ENCODE measurements around the gene PRTFDC1.

PRTFDC1 gene

DNA sequence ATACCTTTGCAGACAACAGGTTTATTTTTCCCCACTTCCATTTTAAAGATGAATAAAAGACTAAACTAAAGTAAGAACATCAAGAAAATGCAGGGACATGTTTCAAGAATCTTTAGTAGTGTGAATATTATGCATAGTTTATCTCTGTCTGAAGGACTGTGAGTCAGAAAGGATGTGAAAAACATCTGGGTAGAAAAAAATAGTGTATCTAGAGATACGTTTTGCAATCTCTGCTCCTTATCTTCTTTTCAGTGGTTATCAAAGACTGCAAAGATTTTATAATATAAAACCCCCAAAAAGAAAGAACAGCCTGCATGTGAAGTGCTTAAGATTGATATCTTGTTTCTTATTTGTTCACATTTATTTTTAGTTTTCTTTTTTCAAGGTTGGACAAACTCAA lies 126.9 kb downstream of the PRTFDC1 start:
- TF ChIP-seq, protein P1, sequence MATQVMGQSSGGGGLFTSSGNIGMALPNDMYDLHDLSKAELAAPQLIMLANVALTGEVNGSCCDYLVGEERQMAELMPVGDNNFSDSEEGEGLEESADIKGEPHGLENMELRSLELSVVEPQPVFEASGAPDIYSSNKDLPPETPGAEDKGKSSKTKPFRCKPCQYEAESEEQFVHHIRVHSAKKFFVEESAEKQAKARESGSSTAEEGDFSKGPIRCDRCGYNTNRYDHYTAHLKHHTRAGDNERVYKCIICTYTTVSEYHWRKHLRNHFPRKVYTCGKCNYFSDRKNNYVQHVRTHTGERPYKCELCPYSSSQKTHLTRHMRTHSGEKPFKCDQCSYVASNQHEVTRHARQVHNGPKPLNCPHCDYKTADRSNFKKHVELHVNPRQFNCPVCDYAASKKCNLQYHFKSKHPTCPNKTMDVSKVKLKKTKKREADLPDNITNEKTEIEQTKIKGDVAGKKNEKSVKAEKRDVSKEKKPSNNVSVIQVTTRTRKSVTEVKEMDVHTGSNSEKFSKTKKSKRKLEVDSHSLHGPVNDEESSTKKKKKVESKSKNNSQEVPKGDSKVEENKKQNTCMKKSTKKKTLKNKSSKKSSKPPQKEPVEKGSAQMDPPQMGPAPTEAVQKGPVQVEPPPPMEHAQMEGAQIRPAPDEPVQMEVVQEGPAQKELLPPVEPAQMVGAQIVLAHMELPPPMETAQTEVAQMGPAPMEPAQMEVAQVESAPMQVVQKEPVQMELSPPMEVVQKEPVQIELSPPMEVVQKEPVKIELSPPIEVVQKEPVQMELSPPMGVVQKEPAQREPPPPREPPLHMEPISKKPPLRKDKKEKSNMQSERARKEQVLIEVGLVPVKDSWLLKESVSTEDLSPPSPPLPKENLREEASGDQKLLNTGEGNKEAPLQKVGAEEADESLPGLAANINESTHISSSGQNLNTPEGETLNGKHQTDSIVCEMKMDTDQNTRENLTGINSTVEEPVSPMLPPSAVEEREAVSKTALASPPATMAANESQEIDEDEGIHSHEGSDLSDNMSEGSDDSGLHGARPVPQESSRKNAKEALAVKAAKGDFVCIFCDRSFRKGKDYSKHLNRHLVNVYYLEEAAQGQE (IDR thresholded peaks at IDR 0.05; ENCODE audit: insufficient read depth in 1 of 2, low read depth in 2 of 2, low read length in 2 of 2), result no peak
- TF ChIP-seq SIN3A (IDR thresholded peaks at IDR 0.05; ENCODE audit: borderline replicate concordance, insufficient read depth, low read length) (no peak), POLR2AphosphoS5 (IDR thresholded peaks at IDR 0.05; ENCODE audit: low read depth, low read length) (no peak)

DNA sequence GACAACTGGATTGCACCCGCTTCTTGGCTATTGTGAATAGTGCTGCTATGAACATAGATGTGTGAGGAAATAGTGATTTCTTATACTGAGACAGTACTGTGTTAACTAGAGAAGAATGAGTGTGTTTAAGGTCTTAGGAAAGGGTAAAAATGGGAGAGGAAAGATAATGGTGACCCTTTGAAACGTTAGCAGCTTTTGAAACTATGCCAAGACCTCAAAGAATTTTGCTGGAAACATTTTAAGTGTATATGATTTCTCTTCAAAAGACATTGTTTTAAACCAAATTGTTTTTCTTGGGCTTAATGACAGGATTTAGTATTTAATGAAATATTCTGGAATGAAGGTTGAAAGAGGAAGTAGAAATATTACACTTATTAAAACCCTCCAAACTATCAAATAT lies 127.9 kb downstream of the PRTFDC1 start:
- no peak for TF ChIP-seq POLR2AphosphoS5 (IDR thresholded peaks at IDR 0.05; ENCODE audit: low read depth, low read length)
- TF ChIP-seq TAF1 (IDR thresholded peaks at IDR 0.05; ENCODE audit: borderline replicate concordance, insufficient read depth, low read length), result no peak
- no peak for TF ChIP-seq SIN3A (IDR thresholded peaks at IDR 0.05; ENCODE audit: borderline replicate concordance, insufficient read depth, low read length)
- TF ChIP-seq FOXP2 (optimal IDR thresholded peaks at IDR 0.05; ENCODE audit: borderline replicate concordance, extremely low read depth, extremely low read length, insufficient read depth), result no peak
- TF ChIP-seq, protein P1 (IDR thresholded peaks at IDR 0.05; ENCODE audit: insufficient read depth in 1 of 2, low read depth in 2 of 2, low read length in 2 of 2), result no peak

DNA sequence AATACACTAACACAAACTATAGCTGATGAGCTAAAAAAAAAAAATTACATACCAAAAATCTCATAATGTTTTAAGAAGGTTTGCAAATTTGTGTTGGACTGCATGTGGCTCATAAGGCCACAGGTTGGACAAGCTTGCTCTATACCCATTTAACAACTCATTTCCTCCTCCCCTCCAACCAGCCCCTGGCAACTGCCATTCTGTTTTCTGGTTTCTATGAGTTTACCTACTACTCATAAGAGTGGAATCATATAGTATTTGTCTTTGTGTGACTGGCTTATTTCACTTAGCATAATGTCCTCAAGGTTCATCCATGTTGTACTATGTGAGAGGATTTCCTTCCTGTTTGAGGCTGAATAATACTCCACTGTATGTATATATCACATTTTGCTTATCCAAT lies 128.3 kb downstream of the PRTFDC1 start:
- TF ChIP-seq POLR2AphosphoS5 (IDR thresholded peaks at IDR 0.05; ENCODE audit: low read depth, low read length), result no peak
- TF ChIP-seq, protein P1 (IDR thresholded peaks at IDR 0.05; ENCODE audit: insufficient read depth in 1 of 2, low read depth in 2 of 2, low read length in 2 of 2), result no peak
- no peak for TF ChIP-seq TAF1 (IDR thresholded peaks at IDR 0.05; ENCODE audit: borderline replicate concordance, insufficient read depth, low read length)
- no peak for TF ChIP-seq FOXP2 (optimal IDR thresholded peaks at IDR 0.05; ENCODE audit: borderline replicate concordance, extremely low read depth, extremely low read length, insufficient read depth)
- no peak for TF ChIP-seq SIN3A (IDR thresholded peaks at IDR 0.05; ENCODE audit: borderline replicate concordance, insufficient read depth, low read length)

DNA sequence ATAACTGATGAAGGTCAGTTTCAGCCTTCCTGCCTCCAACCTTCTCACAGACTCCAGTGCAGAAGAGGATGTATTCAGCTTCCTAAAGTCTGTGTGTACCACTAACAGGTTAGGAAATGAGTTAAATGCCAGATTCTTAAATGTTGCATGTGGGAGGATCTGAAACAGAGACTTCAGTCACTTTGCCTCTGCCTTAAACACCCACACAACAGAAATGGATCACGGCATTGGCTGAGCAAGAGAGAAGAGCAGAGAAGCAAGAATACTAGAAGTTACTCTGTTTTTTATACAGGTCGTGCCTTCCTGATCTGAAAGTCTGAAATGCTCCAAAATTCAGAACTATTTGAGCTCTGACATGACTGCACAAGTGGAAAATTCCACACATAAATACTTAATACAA lies 129.8 kb downstream of the PRTFDC1 start:
- TF ChIP-seq, protein P1 (IDR thresholded peaks at IDR 0.05; ENCODE audit: insufficient read depth in 1 of 2, low read depth in 2 of 2, low read length in 2 of 2), result no peak
- no peak for TF ChIP-seq TAF1 (IDR thresholded peaks at IDR 0.05; ENCODE audit: borderline replicate concordance, insufficient read depth, low read length)
- TF ChIP-seq FOXP2 (optimal IDR thresholded peaks at IDR 0.05; ENCODE audit: borderline replicate concordance, extremely low read depth, extremely low read length, insufficient read depth), result no peak
- no peak for TF ChIP-seq SIN3A (IDR thresholded peaks at IDR 0.05; ENCODE audit: borderline replicate concordance, insufficient read depth, low read length)

DNA sequence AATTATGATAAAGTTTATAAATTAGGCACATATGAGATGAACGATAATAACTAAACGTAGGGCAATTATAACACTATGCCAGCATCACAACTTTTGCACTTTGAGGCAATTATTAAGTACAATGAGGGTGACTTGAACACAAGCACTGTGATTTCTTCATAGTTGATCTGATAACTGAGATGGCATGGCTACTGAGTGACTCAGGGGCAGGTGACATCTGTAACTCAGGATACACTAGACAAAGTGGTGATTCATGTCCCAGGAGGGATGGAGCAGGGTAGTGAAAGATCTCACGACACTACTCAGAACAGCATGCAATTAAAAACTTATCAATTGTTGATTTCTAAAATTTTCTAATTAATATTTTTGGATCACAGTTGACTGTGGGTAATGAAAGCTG lies 130.4 kb downstream of the PRTFDC1 start:
- TF ChIP-seq, protein P1 (IDR thresholded peaks at IDR 0.05; ENCODE audit: insufficient read depth in 1 of 2, low read depth in 2 of 2, low read length in 2 of 2), result no peak
- no peak for TF ChIP-seq FOXP2 (optimal IDR thresholded peaks at IDR 0.05; ENCODE audit: borderline replicate concordance, extremely low read depth, extremely low read length, insufficient read depth)
- TF ChIP-seq POLR2AphosphoS5 (IDR thresholded peaks at IDR 0.05; ENCODE audit: low read depth, low read length), result no peak
- TF ChIP-seq SIN3A (IDR thresholded peaks at IDR 0.05; ENCODE audit: borderline replicate concordance, insufficient read depth, low read length), result no peak
- no peak for TF ChIP-seq TAF1 (IDR thresholded peaks at IDR 0.05; ENCODE audit: borderline replicate concordance, insufficient read depth, low read length)
